Activated B cell treated with CpG ODN at 0.5 μM for 24 hours (primary cell): ENCODE measurements around the gene NEBL. TPM values are rescaled to one million over a fixed set of nuclear protein-coding genes. Genes with fewer than 3 reads are reported as not detected.

Experiments
- ATAC-seq: fragments of 200-7000 bp; cut with Tn5 transposase; one replicate; pipeline ENCODE4 v1.10.0; 2021; ENCODE audit warnings: low read depth, mild to moderate bottlenecking, moderate library complexity
- CTCF ChIA-PET: fragments of 350-600 bp; sonication (Branson Sonifier 250); formaldehyde crosslinking; loops from one replicate; lab custom pipeline; 2021; ENCODE audit warnings: antibody characterized with exemption; lab: Charles Lee
- POLR2A ChIA-PET: fragments of 350-600 bp; sonication (Branson Sonifier 250); formaldehyde crosslinking; loops from one replicate; lab custom pipeline; 2021; ENCODE audit warnings: antibody characterized with exemption; lab: Charles Lee
- DNase-seq: peaks from one replicate; pipeline ENCODE4 v3.0.0; 2022
- H3K27ac Mint-ChIP-seq: one replicate; pipeline ENCODE4 v1.8.0; 2020; ENCODE audit warnings: mixed read lengths
- H3K27me3 Mint-ChIP-seq: one replicate; pipeline ENCODE4 v1.8.0; 2021; ENCODE audit warnings: mixed read lengths
- H3K36me3 Mint-ChIP-seq: one replicate; pipeline ENCODE4 v1.8.0; 2021; ENCODE audit warnings: low read depth, mixed read lengths
- H3K4me1 Mint-ChIP-seq: one replicate; pipeline ENCODE4 v1.8.0; 2021; ENCODE audit warnings: mixed read lengths
- H3K4me3 Mint-ChIP-seq: one replicate; pipeline ENCODE4 v1.8.0; 2020; ENCODE audit warnings: mild to moderate bottlenecking, mixed read lengths
- H3K9me3 Mint-ChIP-seq: one replicate; pipeline ENCODE4 v1.8.0; 2020; ENCODE audit warnings: mixed read lengths
- intact Hi-C: fragments of 100-400 bp; cut with micrococcal nuclease; formaldehyde crosslinking; loops from one replicate; pipeline ENCODE4 v1.15.1; 2024
- total RNA-seq: library from RNA; stranded (reverse); gene quantifications from 2 replicates; pipeline ENCODE4 v1.2.3, GENCODE V29; 2022
- TF ChIP-seq, protein P1 (sequence below): fragments of 200-600 bp; IDR thresholded peaks from one replicate; pipeline ENCODE4 v1.8.0; 2022; ENCODE audit warnings: antibody characterized with exemption, mild to moderate bottlenecking

Gene NEBL
- total RNA-seq, 1 donor from 2014 or later: not detected

GRCh38 chr10:20870834-20871233 is 26.3 kb downstream of the NEBL start:
- ChIA-PET POLR2A (no interaction called here), CTCF (no interaction called here)
- Mint-ChIP-seq H3K27me3 (peaks cover 3% of the 10 kb centered on the region), H3K27ac (no peak overlapping the region), H3K36me3 (no peaks in the 10 kb centered on the region), H3K4me1 (no peaks in the 10 kb centered on the region), H3K9me3 (peaks cover 2% of the 10 kb centered on the region), H3K4me3 (no peak overlapping the region)
- TF ChIP-seq, protein P1, sequence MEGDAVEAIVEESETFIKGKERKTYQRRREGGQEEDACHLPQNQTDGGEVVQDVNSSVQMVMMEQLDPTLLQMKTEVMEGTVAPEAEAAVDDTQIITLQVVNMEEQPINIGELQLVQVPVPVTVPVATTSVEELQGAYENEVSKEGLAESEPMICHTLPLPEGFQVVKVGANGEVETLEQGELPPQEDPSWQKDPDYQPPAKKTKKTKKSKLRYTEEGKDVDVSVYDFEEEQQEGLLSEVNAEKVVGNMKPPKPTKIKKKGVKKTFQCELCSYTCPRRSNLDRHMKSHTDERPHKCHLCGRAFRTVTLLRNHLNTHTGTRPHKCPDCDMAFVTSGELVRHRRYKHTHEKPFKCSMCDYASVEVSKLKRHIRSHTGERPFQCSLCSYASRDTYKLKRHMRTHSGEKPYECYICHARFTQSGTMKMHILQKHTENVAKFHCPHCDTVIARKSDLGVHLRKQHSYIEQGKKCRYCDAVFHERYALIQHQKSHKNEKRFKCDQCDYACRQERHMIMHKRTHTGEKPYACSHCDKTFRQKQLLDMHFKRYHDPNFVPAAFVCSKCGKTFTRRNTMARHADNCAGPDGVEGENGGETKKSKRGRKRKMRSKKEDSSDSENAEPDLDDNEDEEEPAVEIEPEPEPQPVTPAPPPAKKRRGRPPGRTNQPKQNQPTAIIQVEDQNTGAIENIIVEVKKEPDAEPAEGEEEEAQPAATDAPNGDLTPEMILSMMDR: no peak
- ATAC-seq (no peak), DNase-seq (no peak)
- intact Hi-C loops: no loop called here

- H3K27ac Mint-ChIP-seq: no peak overlapping the region
- no peaks in the 10 kb centered on the region for H3K36me3 Mint-ChIP-seq
- no peak for ATAC-seq
- H3K9me3 Mint-ChIP-seq: no peaks in the 10 kb centered on the region
- ChIA-PET POLR2A (no interaction called here), CTCF (no interaction called here)
- TF ChIP-seq, protein P1: no peak
- no peak for DNase-seq
- no peaks in the 10 kb centered on the region for H3K4me1 Mint-ChIP-seq
- peaks cover 5% of the 10 kb centered on the region for H3K27me3 Mint-ChIP-seq
- intact Hi-C loops: no loop called here
- H3K4me3 Mint-ChIP-seq: no peak overlapping the region
Observed at GRCh38 chr10:20863008-20863407, 34.1 kb downstream of the NEBL start.

DNA sequence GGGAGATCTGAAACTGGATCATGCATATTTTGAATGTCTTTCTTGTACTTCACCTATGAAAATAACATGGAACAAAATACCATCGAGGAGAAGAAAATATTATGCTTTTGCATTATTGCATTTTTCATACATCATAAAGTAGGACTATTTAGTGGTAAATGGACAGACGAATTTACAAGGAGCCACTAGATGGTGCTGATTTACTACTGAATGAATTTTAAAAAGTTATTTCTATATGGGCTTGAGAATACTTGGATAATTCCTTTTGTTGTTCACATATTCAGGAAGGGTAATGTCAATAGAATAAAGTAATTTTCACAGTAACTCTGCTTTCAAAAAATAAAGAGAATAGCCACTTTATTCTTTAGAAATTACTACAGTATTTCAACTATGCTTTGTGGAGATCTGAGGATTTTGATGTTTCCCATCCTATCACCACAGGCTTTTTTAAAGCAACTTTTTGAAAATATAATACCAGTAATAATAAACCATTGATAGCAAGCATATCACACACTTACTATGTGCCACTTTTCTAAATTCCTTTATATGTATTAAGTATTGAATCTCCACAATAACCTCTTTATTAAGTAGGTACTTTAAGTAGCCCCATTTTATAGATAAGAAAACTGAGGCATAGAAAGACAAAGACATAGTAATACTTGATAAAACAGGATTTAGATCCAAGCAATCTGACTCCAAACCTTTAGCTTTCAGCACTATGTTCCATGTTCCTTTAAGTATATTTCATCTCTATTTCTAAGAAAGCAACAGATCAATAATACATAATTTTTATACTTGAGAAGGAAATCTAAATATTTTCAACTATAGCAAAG is 38.6 kb downstream of the NEBL start:
- ATAC-seq (no peak), DNase-seq (no peak)
- ChIA-PET POLR2A (no interaction called here), CTCF (no interaction called here)
- TF ChIP-seq, protein P1: no peak
- no peak overlapping the region for H3K4me3 Mint-ChIP-seq
- H3K36me3 Mint-ChIP-seq: no peaks in the 10 kb centered on the region
- H3K4me1 Mint-ChIP-seq: no peaks in the 10 kb centered on the region
- intact Hi-C loops: loop anchor here (2.0 to 10.0 kb wide), 5 partner anchors 162 to 1134 kb away; partner anchors contain the start of gene PLXDC2
- peaks cover 2% of the 10 kb centered on the region for H3K27me3 Mint-ChIP-seq
- no peaks in the 10 kb centered on the region for H3K9me3 Mint-ChIP-seq
- no peak overlapping the region for H3K27ac Mint-ChIP-seq

GRCh38 chr10:20856484-20856883 is 40.6 kb downstream of the NEBL start:
- ChIA-PET CTCF (no interaction called here), POLR2A (no interaction called here)
- Mint-ChIP-seq H3K4me1 (no peaks in the 10 kb centered on the region), H3K9me3 (peaks cover 2% of the 10 kb centered on the region), H3K4me3 (no peak overlapping the region), H3K27me3 (no peaks in the 10 kb centered on the region), H3K36me3 (no peaks in the 10 kb centered on the region), H3K27ac (no peak overlapping the region)
- no peak for DNase-seq
- TF ChIP-seq, protein P1: no peak
- intact Hi-C loops: loop anchor here (5.0 to 10.0 kb wide), 4 partner anchors 638 to 1136 kb away; partner anchors contain the start of gene PLXDC2
- ATAC-seq: no peak

- POLR2A ChIA-PET: no interaction called here
Observed at GRCh38 chr10:20855398-20856038, 41.6 kb downstream of the NEBL start.

More at GRCh38 chr10:20855398-20856038, 41.6 kb downstream of the NEBL start:
- ATAC-seq: no peak
- no peaks in the 10 kb centered on the region for H3K4me1 Mint-ChIP-seq
- CTCF ChIA-PET: no interaction called here
- H3K27ac Mint-ChIP-seq: no peak overlapping the region
- no peaks in the 10 kb centered on the region for H3K27me3 Mint-ChIP-seq
- TF ChIP-seq, protein P1: no peak
- intact Hi-C loops: loop anchor here (5.0 to 10.0 kb wide), 4 partner anchors 639 to 1137 kb away; partner anchors contain the start of gene PLXDC2
- H3K36me3 Mint-ChIP-seq: no peaks in the 10 kb centered on the region
- DNase-seq: no peak
- no peak overlapping the region for H3K4me3 Mint-ChIP-seq
- peaks cover 2% of the 10 kb centered on the region for H3K9me3 Mint-ChIP-seq
